AG10803 (cell line): Measurements from ENCODE around the gene DNAJA1.
"Not testable (repeated sequence)": the region's sequence is repeated elsewhere in the genome, so short reads cannot be mapped to it uniquely, and the experiment has no call there.

ENCODE experiments used
- DNase-seq: peaks from one replicate; pipeline ENCODE4 v3.0.0; 2010; ENCODE audit warnings: low read depth
- H3K4me3 ChIP-seq: 2 replicates; pipeline ENCODE4 v1.5.1; 2011; ENCODE audit warnings: mild to moderate bottlenecking, low read length, control low read depth
- CTCF ChIP-seq: conservative IDR thresholded peaks from 2 replicates; pipeline ENCODE4 v1.5.1; 2011; ENCODE audit warnings: mild to moderate bottlenecking, low read length, control low read depth, inconsistent platforms

Gene DNAJA1

GRCh38 chr9:33024966-33025571 is at the start of gene DNAJA1:
Gene DNAJA1, plus strand, starts transcription at chr9:33025273. Its CDS starts 1,212 bp downstream, at chr9:33026485.
- TF ChIP-seq CTCF, result no peak
- DNase-seq, result peak; percentile 95
- H3K4me3 ChIP-seq, result peak within 1 kb of the TSS; percentile 99

- TF ChIP-seq CTCF, result no peak
- DNase-seq, result no peak
- no peak overlapping the region for H3K4me3 ChIP-seq
These were observed 47.0 kb upstream of the DNAJA1 start for GRCh38 chr9:32978051-32978450.

GRCh38 chr9:32986971-32987370 is 38.1 kb upstream of the DNAJA1 start:
- DNase-seq, result no peak
- no peak overlapping the region for H3K4me3 ChIP-seq
- TF ChIP-seq CTCF, result no peak

- H3K4me3 ChIP-seq, result no peak overlapping the region
- TF ChIP-seq CTCF, result no peak
- DNase-seq, result no peak
These were observed 35.4 kb upstream of the DNAJA1 start for GRCh38 chr9:32989660-32990059.

GRCh38 chr9:32991897-32992594 is 33.0 kb upstream of the DNAJA1 start:
- no peak for TF ChIP-seq CTCF
- no peak overlapping the region for H3K4me3 ChIP-seq

GRCh38 chr9:32992595-32993238 is 32.4 kb upstream of the DNAJA1 start:
- no peak overlapping the region for H3K4me3 ChIP-seq
- peak; percentile 21 for DNase-seq
- no peak for TF ChIP-seq CTCF

More at GRCh38 chr9:32991897-32992594, 33.0 kb upstream of the DNAJA1 start:
- DNase-seq, result no peak

GRCh38 chr9:33000682-33001055 is 24.4 kb upstream of the DNAJA1 start:
- DNase-seq, result peak; percentile 7
- H3K4me3 ChIP-seq, result peak overlapping the region; percentile 99

GRCh38 chr9:33005335-33005734 is 19.7 kb upstream of the DNAJA1 start:
- not testable (repeated sequence) for DNase-seq, H3K4me3 ChIP-seq
